HepG2 (cell line): ENCODE measurements around the gene TBC1D16. TPM values are rescaled to one million over a fixed set of nuclear protein-coding genes. Genes with fewer than 3 reads are reported as not detected.
A peak's percentile ranks its signal among the peaks of the same experiment; 100 is the strongest.

Experiments
- GFI1 ChIP-seq: sonication (generic); formaldehyde crosslinking; IDR thresholded peaks from 2 replicates; pipeline ENCODE4 v1.5.0; 2020; ENCODE audit warnings: missing genetic modification reagents, mild to moderate bottlenecking, borderline replicate concordance
- LCORL ChIP-seq, 2 experiments: fragments of 450-650 bp in 1 of 2; sonication (generic) in 1 of 2; formaldehyde crosslinking in 1 of 2; IDR thresholded peaks; 2 replicates each; pipeline versions ENCODE4 v1.5.0 to v1.6.1; 2017 to 2020; ENCODE audit warnings: antibody characterized with exemption in 1 of 2, missing genetic modification reagents in 1 of 2
- POGZ ChIP-seq: sonication (generic); formaldehyde crosslinking; IDR thresholded peaks from 2 replicates; pipeline ENCODE4 v1.4.0; 2020; ENCODE audit warnings: mild to moderate bottlenecking, missing genetic modification reagents
- SKI ChIP-seq: fragments of 450-650 bp; IDR thresholded peaks from one replicate; pipeline ENCODE4 v1.6.1; 2018; ENCODE audit warnings: mild to moderate bottlenecking; ENCODE audit not compliant: partially characterized antibody
- ZFP62 ChIP-seq: sonication (generic); formaldehyde crosslinking; IDR thresholded peaks from 2 replicates; pipeline ENCODE4 v1.4.0; 2020; ENCODE audit warnings: missing genetic modification reagents
- ZNF256 ChIP-seq: sonication (generic); formaldehyde crosslinking; conservative IDR thresholded peaks from 2 replicates; pipeline ENCODE4 v1.4.0; 2020; ENCODE audit warnings: missing genetic modification reagents
- ZNF431 ChIP-seq: sonication (generic); formaldehyde crosslinking; IDR thresholded peaks from 2 replicates; pipeline ENCODE4 v1.9.0; 2022; ENCODE audit warnings: missing genetic modification reagents, low read depth, mild to moderate bottlenecking, borderline replicate concordance
- ZNF772 ChIP-seq: sonication (generic); formaldehyde crosslinking; IDR thresholded peaks from 2 replicates; pipeline ENCODE4 v1.5.0; 2020; ENCODE audit warnings: mild to moderate bottlenecking, missing genetic modification reagents
- ZSCAN31 ChIP-seq: sonication (generic); formaldehyde crosslinking; IDR thresholded peaks from 2 replicates; pipeline ENCODE4 v1.5.0; 2020; ENCODE audit warnings: low read depth, mild to moderate bottlenecking, missing genetic modification reagents
- polyA plus RNA-seq, 8 experiments: library from polyadenylated mRNA; depleted of rRNA in 3 of 8; stranded (reverse) in 7 of 8; unstranded in 1 of 8; fragments of >200 nt; fragmentation: Illumina TruSeq in 4 of 8; extraction: Trizol in 4 of 8; gene quantifications; 2 replicates each; pipeline versions ENCODE4 v1.2.1 to v1.2.3, GENCODE V29; 2011 to 2016; ENCODE audit warnings: low read depth in 4 of 8, missing spikeins in 1 of 8, mixed read lengths in 1 of 8; ENCODE audit not compliant: insufficient read depth in 1 of 8
- total RNA-seq, 5 experiments: library from RNA; depleted of rRNA; stranded (reverse); fragments of >200 nt; fragmentation: Illumina TruSeq; extraction: Trizol; gene quantifications; 2 replicates each; pipeline ENCODE4 v1.2.3, GENCODE V29; 2016; ENCODE audit warnings: low read depth in 1 of 5
- TF ChIP-seq, protein P1 (sequence below): sonication (generic); formaldehyde crosslinking; IDR thresholded peaks from 2 replicates; pipeline ENCODE4 v1.4.0; 2020; ENCODE audit warnings: mild to moderate bottlenecking, missing genetic modification reagents
- TF ChIP-seq, protein P2 (sequence below): sonication (generic); formaldehyde crosslinking; IDR thresholded peaks from 2 replicates; pipeline ENCODE4 v1.5.0; 2020; ENCODE audit warnings: missing genetic modification reagents
- TF ChIP-seq, protein P3 (sequence below): sonication (generic); formaldehyde crosslinking; IDR thresholded peaks from 2 replicates; pipeline ENCODE4 v1.4.0; 2020; ENCODE audit warnings: missing genetic modification reagents, borderline replicate concordance
- TF ChIP-seq, protein P4 (sequence below): sonication (generic); formaldehyde crosslinking; IDR thresholded peaks from 2 replicates; pipeline ENCODE4 v1.8.1; 2023; ENCODE audit warnings: missing genetic modification reagents, mild to moderate bottlenecking, borderline replicate concordance
- TF ChIP-seq, protein P5 (sequence below): sonication (generic); formaldehyde crosslinking; IDR thresholded peaks from 2 replicates; pipeline ENCODE4 v1.4.0; 2020; ENCODE audit warnings: mild to moderate bottlenecking, missing genetic modification reagents
- TF ChIP-seq, protein P6 (sequence below): sonication (generic); formaldehyde crosslinking; IDR thresholded peaks from 2 replicates; pipeline ENCODE4 v1.4.0; 2020; ENCODE audit warnings: low read depth, mild to moderate bottlenecking, missing genetic modification reagents

Gene TBC1D16
- total and polyA plus RNA-seq, 2 of the 13 experiments (the other 11 are each of a cell fraction or from before 2014, with no cell fraction given), result 14.9 to 24.9 TPM

DNA sequence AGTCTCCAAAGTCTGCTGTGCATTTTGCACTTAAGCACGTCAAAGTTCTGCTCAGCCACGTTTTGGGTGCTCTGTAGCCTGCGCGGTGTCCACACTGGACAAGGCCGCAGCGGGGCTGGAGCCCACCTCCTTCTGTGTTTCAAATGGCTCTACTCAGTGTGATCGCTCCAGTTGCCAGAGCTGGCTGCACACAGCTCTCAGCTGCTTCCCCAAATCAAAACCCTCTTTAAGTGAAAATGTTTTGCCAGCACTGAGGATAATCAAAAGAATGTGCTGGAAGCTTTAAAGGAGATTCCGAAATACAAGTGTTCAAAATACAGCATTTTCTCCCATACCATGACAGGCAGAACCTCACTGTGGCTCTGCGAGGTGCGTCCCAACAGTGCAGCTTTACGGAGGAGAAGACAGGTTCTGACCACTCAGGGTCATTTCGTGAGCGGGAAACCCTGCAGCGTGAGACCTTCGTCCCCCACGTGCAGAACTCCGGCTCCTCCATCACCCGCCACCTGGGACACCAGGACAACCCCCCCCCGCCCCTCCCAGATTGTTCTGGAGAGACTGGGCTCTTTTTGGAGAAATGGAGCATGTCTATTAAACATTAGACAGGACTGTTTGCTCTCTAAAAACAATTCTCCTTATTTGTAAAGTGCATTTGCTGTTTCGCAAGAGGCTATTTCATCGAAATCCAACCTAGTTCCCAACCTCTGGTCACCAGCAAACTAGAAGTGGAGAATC lies 16.6 kb downstream of the TBC1D16 start (continued):
- TF ChIP-seq, protein P1, sequence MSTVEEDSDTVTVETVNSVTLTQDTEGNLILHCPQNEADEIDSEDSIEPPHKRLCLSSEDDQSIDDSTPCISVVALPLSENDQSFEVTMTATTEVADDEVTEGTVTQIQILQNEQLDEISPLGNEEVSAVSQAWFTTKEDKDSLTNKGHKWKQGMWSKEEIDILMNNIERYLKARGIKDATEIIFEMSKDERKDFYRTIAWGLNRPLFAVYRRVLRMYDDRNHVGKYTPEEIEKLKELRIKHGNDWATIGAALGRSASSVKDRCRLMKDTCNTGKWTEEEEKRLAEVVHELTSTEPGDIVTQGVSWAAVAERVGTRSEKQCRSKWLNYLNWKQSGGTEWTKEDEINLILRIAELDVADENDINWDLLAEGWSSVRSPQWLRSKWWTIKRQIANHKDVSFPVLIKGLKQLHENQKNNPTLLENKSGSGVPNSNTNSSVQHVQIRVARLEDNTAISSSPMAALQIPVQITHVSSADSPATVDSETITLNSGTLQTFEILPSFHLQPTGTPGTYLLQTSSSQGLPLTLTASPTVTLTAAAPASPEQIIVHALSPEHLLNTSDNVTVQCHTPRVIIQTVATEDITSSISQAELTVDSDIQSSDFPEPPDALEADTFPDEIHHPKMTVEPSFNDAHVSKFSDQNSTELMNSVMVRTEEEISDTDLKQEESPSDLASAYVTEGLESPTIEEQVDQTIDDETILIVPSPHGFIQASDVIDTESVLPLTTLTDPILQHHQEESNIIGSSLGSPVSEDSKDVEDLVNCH (CRISPR knock-in tag), result no peak
- TF ChIP-seq, protein P2, sequence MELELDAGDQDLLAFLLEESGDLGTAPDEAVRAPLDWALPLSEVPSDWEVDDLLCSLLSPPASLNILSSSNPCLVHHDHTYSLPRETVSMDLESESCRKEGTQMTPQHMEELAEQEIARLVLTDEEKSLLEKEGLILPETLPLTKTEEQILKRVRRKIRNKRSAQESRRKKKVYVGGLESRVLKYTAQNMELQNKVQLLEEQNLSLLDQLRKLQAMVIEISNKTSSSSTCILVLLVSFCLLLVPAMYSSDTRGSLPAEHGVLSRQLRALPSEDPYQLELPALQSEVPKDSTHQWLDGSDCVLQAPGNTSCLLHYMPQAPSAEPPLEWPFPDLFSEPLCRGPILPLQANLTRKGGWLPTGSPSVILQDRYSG (CRISPR knock-in tag), result no peak
- TF ChIP-seq ZNF431 (CRISPR knock-in tag) (no peak), SKI (no peak), ZSCAN31 (CRISPR knock-in tag) (no peak), ZFP62 (no peak), ZNF772 (CRISPR knock-in tag) (no peak), GFI1 (CRISPR knock-in tag) (peak; percentile 58; the same call in 1 of the 2 replicates), LCORL (IDR thresholded peaks at IDR 0.05) (no peak), LCORL (CRISPR knock-in tag; IDR thresholded peaks at IDR 0.05) (peak; percentile 93), ZNF256 (CRISPR knock-in tag) (peak; percentile 83; the same call in 1 of the 2 replicates), POGZ (CRISPR knock-in tag) (no peak)
- TF ChIP-seq, protein P3, sequence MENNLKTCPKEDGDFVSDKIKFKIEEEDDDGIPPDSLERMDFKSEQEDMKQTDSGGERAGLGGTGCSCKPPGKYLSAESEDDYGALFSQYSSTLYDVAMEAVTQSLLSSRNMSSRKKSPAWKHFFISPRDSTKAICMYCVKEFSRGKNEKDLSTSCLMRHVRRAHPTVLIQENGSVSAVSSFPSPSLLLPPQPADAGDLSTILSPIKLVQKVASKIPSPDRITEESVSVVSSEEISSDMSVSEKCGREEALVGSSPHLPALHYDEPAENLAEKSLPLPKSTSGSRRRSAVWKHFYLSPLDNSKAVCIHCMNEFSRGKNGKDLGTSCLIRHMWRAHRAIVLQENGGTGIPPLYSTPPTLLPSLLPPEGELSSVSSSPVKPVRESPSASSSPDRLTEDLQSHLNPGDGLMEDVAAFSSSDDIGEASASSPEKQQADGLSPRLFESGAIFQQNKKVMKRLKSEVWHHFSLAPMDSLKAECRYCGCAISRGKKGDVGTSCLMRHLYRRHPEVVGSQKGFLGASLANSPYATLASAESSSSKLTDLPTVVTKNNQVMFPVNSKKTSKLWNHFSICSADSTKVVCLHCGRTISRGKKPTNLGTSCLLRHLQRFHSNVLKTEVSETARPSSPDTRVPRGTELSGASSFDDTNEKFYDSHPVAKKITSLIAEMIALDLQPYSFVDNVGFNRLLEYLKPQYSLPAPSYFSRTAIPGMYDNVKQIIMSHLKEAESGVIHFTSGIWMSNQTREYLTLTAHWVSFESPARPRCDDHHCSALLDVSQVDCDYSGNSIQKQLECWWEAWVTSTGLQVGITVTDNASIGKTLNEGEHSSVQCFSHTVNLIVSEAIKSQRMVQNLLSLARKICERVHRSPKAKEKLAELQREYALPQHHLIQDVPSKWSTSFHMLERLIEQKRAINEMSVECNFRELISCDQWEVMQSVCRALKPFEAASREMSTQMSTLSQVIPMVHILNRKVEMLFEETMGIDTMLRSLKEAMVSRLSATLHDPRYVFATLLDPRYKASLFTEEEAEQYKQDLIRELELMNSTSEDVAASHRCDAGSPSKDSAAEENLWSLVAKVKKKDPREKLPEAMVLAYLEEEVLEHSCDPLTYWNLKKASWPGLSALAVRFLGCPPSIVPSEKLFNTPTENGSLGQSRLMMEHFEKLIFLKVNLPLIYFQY (CRISPR knock-in tag), result no peak
- TF ChIP-seq, protein P4, sequence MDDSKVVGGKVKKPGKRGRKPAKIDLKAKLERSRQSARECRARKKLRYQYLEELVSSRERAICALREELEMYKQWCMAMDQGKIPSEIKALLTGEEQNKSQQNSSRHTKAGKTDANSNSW (CRISPR knock-in tag), result no peak
- TF ChIP-seq, protein P5, sequence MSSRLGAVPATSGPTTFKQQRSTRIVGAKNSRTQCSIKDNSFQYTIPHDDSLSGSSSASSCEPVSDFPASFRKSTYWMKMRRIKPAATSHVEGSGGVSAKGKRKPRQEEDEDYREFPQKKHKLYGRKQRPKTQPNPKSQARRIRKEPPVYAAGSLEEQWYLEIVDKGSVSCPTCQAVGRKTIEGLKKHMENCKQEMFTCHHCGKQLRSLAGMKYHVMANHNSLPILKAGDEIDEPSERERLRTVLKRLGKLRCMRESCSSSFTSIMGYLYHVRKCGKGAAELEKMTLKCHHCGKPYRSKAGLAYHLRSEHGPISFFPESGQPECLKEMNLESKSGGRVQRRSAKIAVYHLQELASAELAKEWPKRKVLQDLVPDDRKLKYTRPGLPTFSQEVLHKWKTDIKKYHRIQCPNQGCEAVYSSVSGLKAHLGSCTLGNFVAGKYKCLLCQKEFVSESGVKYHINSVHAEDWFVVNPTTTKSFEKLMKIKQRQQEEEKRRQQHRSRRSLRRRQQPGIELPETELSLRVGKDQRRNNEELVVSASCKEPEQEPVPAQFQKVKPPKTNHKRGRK (CRISPR knock-in tag), result no peak
- TF ChIP-seq, protein P6, sequence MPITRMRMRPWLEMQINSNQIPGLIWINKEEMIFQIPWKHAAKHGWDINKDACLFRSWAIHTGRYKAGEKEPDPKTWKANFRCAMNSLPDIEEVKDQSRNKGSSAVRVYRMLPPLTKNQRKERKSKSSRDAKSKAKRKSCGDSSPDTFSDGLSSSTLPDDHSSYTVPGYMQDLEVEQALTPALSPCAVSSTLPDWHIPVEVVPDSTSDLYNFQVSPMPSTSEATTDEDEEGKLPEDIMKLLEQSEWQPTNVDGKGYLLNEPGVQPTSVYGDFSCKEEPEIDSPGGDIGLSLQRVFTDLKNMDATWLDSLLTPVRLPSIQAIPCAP, result no peak
